Gastrocnemius medialis (tissue), 4 donors: Measurements from ENCODE around the gene PRR20G. TPM values are rescaled to one million over a fixed set of nuclear protein-coding genes. Genes with fewer than 3 reads are reported as not detected.
A peak's percentile ranks its signal among the peaks of the same experiment; 100 is the strongest.

Experiments
- ATAC-seq, 2 donors: fragments of 150-250 bp; one replicate each; pipeline ENCODE4 v1.9.1; 2016
- DNase-seq, 2 donors: peaks; one replicate each; pipeline ENCODE4 v3.0.0-alpha.2; 2019
- H3K27ac ChIP-seq, 4 donors: fragments of 200-600 bp; sonication (generic); 1 replicate in 1 of 4; 2 replicates in 3 of 4; pipeline ENCODE4 v1.5.1; 2016 to 2018; ENCODE audit warnings: mild to moderate bottlenecking in 2 of 4, moderate library complexity in 1 of 4
- H3K27me3 ChIP-seq, 3 donors: fragments of 200-600 bp; sonication (generic) in 2 of 3; 1 replicate in 1 of 3; 2 replicates in 2 of 3; pipeline versions ENCODE4 v1.5.1 to v1.6.0; 2016 to 2019; ENCODE audit warnings: mild to moderate bottlenecking in 1 of 3, moderate library complexity in 1 of 3
- H3K36me3 ChIP-seq, 2 donors: fragments of 200-600 bp; sonication (generic) in 1 of 2; one replicate each; pipeline ENCODE4 v1.5.1; 2017 to 2018
- H3K4me1 ChIP-seq, 2 donors: fragments of 200-600 bp; sonication (generic) in 1 of 2; one replicate each; pipeline ENCODE4 v1.5.1; 2016 to 2017; ENCODE audit warnings: mild to moderate bottlenecking in 2 of 2
- H3K4me3 ChIP-seq, 4 donors: fragments of 200-600 bp; sonication (generic) in 3 of 4; 1 replicate in 1 of 4; 2 replicates in 3 of 4; pipeline ENCODE4 v1.5.1; 2016 to 2019; ENCODE audit warnings: mild to moderate bottlenecking in 2 of 4
- H3K9me3 ChIP-seq, 3 donors: fragments of 200-600 bp; sonication (generic) in 2 of 3; 1 replicate in 1 of 3; 2 replicates in 2 of 3; pipeline ENCODE4 v1.5.1; 2016 to 2019
- CTCF ChIP-seq, 5 experiments: fragments of 450-650 bp in 3 of 5; fragments of 200-600 bp in 2 of 5; sonication (generic) in 2 of 5; IDR thresholded peaks in 4 of 5; conservative IDR thresholded peaks in 1 of 5; 1 replicate in 4 of 5; 2 replicates in 1 of 5; pipeline ENCODE4 v1.5.1; 2016 to 2019; ENCODE audit warnings: antibody characterized with exemption in 5 of 5, mild to moderate bottlenecking in 3 of 5, moderate library complexity in 3 of 5
- POLR2A ChIP-seq, 2 donors: fragments of 450-650 bp; IDR thresholded peaks; one replicate each; pipeline ENCODE4 v1.6.1; 2017; ENCODE audit warnings: antibody characterized with exemption in 2 of 2, mild to moderate bottlenecking in 2 of 2, moderate library complexity in 2 of 2
- in situ Hi-C, 4 donors: fragments of 200-750 bp; cut with MboI; loops; one replicate each; pipeline versions ENCODE4 v1.15.0 to v1.8.0; 2017; ENCODE audit warnings: low sequenced_read_pairs in 4 of 4
- intact Hi-C: fragments of 100-400 bp; cut with DNase I; formaldehyde crosslinking; loops from one replicate; pipeline ENCODE4 v1.15.1; 2023; ENCODE audit warnings: low total_unique reads
- total RNA-seq, 4 donors: library from RNA; depleted of rRNA; stranded (reverse); fragments of >200 nt; gene quantifications; one replicate each; pipeline versions ENCODE4 v1.1.0 to v1.2.3, GENCODE V29; 2016

Gene PRR20G
- total RNA-seq, 4 donors from 2014 or later, result not detected

DNA sequence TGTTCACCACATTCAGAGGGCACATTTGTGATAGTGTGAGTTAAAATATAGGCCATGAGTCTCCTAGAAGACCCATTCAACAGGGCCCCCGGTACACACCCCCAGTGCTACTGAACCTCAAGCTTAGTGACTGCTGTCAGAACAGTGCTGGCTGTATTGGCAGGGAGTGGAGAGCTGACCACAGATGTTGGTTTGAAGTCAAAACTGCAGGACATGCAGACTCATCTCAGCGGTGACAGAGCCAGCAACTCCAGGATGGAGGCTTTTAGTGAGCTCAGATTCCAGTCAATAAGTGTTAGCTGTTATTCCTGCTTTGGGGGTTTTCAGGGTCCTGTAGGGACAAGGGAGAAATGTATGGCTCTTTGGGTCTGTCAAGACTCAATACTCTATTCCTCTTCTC lies 29.1 kb downstream of the PRR20G start:
- in situ Hi-C loops (no loop called here), intact Hi-C loops (no loop called here)
- no peak overlapping the region for H3K27ac ChIP-seq
- no peak for DNase-seq
- TF ChIP-seq POLR2A (IDR thresholded peaks at IDR 0.05) (no peak), CTCF (IDR thresholded peaks at IDR 0.05 in 4 of 5, conservative IDR thresholded peaks at IDR 0.05 in 1 of 5) (no peak)
- H3K9me3 ChIP-seq, result no peaks in the 10 kb centered on the region
- H3K4me1 ChIP-seq, result no peaks in the 10 kb centered on the region
- no peak overlapping the region for H3K4me3 ChIP-seq
- H3K27me3 ChIP-seq, result no peaks in the 10 kb centered on the region
- ATAC-seq, result peak in 1 of 2 donors; percentile 60
- H3K36me3 ChIP-seq, result no peaks in the 10 kb centered on the region

- H3K9me3 ChIP-seq, result no peaks in the 10 kb centered on the region
- H3K27me3 ChIP-seq, result no peaks in the 10 kb centered on the region
- H3K27ac ChIP-seq, result no peak overlapping the region
- ATAC-seq (no peak), DNase-seq (no peak)
- intact Hi-C loops, result no loop called here
- in situ Hi-C loops, result no loop called here
- H3K4me3 ChIP-seq, result no peak overlapping the region
- no peaks in the 10 kb centered on the region for H3K36me3 ChIP-seq
- TF ChIP-seq CTCF (IDR thresholded peaks at IDR 0.05 in 4 of 5, conservative IDR thresholded peaks at IDR 0.05 in 1 of 5) (no peak), POLR2A (IDR thresholded peaks at IDR 0.05) (no peak)
- H3K4me1 ChIP-seq, result no peaks in the 10 kb centered on the region
Observed at GRCh38 chr3:127257351-127257750, 30.5 kb downstream of the PRR20G start.

- ATAC-seq (no peak), DNase-seq (no peak)
- no peak overlapping the region for H3K27ac ChIP-seq
- TF ChIP-seq POLR2A (IDR thresholded peaks at IDR 0.05), result no peak
- TF ChIP-seq CTCF (IDR thresholded peaks at IDR 0.05 in 4 of 5, conservative IDR thresholded peaks at IDR 0.05 in 1 of 5), result no peak
- H3K4me3 ChIP-seq, result no peak overlapping the region
- in situ Hi-C loops (no loop called here), intact Hi-C loops (no loop called here)
- H3K27me3 ChIP-seq, result no peaks in the 10 kb centered on the region
- H3K9me3 ChIP-seq, result no peaks in the 10 kb centered on the region
- H3K36me3 ChIP-seq, result no peaks in the 10 kb centered on the region
- H3K4me1 ChIP-seq, result no peaks in the 10 kb centered on the region
Observed at GRCh38 chr3:127256733-127257271, 31.0 kb downstream of the PRR20G start.

GRCh38 chr3:127256138-127256537 lies 31.7 kb downstream of the PRR20G start:
- DNase-seq, result no peak
- H3K27me3 ChIP-seq, result no peaks in the 10 kb centered on the region
- H3K9me3 ChIP-seq, result no peaks in the 10 kb centered on the region
- in situ Hi-C loops, result no loop called here
- ATAC-seq, result no peak
- TF ChIP-seq CTCF (IDR thresholded peaks at IDR 0.05 in 4 of 5, conservative IDR thresholded peaks at IDR 0.05 in 1 of 5), result no peak
- TF ChIP-seq POLR2A (IDR thresholded peaks at IDR 0.05), result no peak
- intact Hi-C loops, result no loop called here
- no peak overlapping the region for H3K27ac ChIP-seq
- H3K4me3 ChIP-seq, result no peak overlapping the region
- no peaks in the 10 kb centered on the region for H3K4me1 ChIP-seq
- no peaks in the 10 kb centered on the region for H3K36me3 ChIP-seq

GRCh38 chr3:127255516-127255915 lies 32.3 kb downstream of the PRR20G start:
- intact Hi-C loops, result no loop called here
- no peaks in the 10 kb centered on the region for H3K27me3 ChIP-seq
- H3K27ac ChIP-seq, result no peak overlapping the region
- H3K4me3 ChIP-seq, result no peak overlapping the region
- in situ Hi-C loops, result no loop called here
- H3K9me3 ChIP-seq, result no peaks in the 10 kb centered on the region
- H3K36me3 ChIP-seq, result no peaks in the 10 kb centered on the region
- no peaks in the 10 kb centered on the region for H3K4me1 ChIP-seq
- DNase-seq, result no peak
- TF ChIP-seq POLR2A (IDR thresholded peaks at IDR 0.05) (no peak), CTCF (IDR thresholded peaks at IDR 0.05 in 4 of 5, conservative IDR thresholded peaks at IDR 0.05 in 1 of 5) (no peak)
- ATAC-seq, result no peak
